ENCODE data around the gene NANOS1. TPM values are rescaled to one million over a fixed set of nuclear protein-coding genes. Genes with fewer than 3 reads are reported as not detected.
A peak's percentile ranks its signal among the peaks of the same experiment; 100 is the strongest.

The NANOS1 gene
- polyA plus RNA-seq, 1 donor = 1.9 TPM

DNA sequence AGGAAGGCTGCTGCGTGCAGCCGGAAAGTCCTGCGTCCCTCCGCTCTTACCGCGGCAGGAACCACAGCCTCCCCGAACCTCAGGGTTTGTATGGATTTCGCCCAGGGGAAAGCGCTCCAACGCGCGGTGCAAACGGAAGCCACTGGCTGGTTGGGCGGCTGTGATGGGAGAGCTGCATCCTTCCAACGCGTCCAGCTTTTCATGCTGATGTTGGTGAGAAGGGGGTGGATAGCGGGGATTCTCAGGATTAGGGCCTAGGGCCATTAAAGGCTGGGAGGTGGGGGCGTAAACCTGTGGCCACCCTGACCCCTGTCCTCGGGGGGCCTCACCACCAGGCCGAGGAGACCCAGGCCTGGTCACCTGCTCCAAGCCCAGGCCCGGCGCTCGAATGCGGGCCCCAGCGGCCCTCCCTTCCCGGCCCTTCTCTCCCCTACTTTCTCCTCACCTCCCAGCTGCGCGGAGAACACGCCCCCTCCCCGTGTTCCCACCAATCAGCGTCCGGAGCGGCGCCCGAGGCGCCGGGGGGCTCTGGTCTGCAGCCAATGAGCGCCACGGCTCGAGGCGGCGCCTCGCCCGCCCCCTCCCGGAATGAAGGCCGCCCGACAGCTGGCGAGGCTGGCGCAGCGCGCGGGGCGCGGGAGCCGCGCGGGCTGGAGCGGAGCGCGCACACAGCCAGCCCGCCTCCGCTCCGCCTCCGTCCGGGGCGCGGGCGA, 458 bp upstream of the NANOS1 start:
- peak; percentile 73 to 88 for DNase-seq
- no peak overlapping the region for H3K27ac ChIP-seq (ENCODE audit: low read length)

GRCh38 chr10:119030421-119031250, 1.1 kb downstream of the NANOS1 start:
- H3K27me3 ChIP-seq (ENCODE audit: control insufficient read depth, insufficient read depth, low read length) = no peaks in the 10 kb centered on the region
- H3K9me3 ChIP-seq (ENCODE audit: control insufficient read depth, low read depth, low read length) = no peaks in the 10 kb centered on the region
- peaks cover 20% of the 10 kb centered on the region for H3K36me3 ChIP-seq (ENCODE audit: control insufficient read depth, insufficient read depth, low read length)
- no peak overlapping the region for H3K27ac ChIP-seq (ENCODE audit: low read length)
- peak overlapping the region; percentile 28 for H3K4me3 ChIP-seq (ENCODE audit: low read length)
- H3K4me1 ChIP-seq (ENCODE audit: control insufficient read depth, insufficient read depth, low read length) = peaks cover 3% of the 10 kb centered on the region
- DNase-seq = peak in 1 of 2 donors; percentile 60
- WGBS (ENCODE audit: insufficient coverage, low lambda C conversion rate) = 49% methylated on average over 3 of the region's 65 CpGs

More for the DNA sequence above, 458 bp upstream of the NANOS1 start:
- H3K4me3 ChIP-seq (ENCODE audit: low read length) = peak overlapping the region; percentile 38
- no peaks in the 10 kb centered on the region for H3K9me3 ChIP-seq (ENCODE audit: control insufficient read depth, low read depth, low read length)
- WGBS (ENCODE audit: insufficient coverage, low lambda C conversion rate) = no CpG with 5 or more reads among the region's 68 CpGs
- H3K27me3 ChIP-seq (ENCODE audit: control insufficient read depth, insufficient read depth, low read length) = no peaks in the 10 kb centered on the region
- peaks cover 3% of the 10 kb centered on the region for H3K4me1 ChIP-seq (ENCODE audit: control insufficient read depth, insufficient read depth, low read length)
- H3K36me3 ChIP-seq (ENCODE audit: control insufficient read depth, insufficient read depth, low read length) = peaks cover 13% of the 10 kb centered on the region

DNA sequence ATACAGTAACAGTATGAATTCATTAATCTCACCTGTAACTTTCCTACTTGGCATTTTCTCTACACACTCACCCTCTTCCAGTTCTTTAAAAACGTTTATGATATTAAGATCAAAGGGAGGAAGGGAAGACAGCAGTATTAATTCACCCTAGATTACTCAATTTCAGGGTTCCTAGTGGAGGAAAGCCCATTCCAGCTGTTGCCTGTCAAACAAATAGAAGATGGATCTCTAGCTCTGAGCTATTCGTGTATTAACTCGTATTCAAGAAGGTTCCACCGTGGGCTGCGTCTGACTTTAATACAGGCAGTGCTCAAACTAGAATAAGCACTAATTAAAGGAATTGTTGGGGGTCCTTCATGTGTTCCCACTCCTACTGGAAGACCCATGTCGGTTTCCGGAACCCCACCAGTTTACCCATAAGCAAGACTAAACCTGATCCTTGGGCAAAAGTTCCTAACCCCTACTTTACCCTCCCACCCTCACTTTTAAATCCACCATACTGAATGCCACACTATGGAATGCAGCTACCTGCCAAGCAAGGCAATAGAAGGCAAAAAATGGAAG, 2.1 kb downstream of the NANOS1 start:
- no CpG with 5 or more reads among the region's 7 CpGs for WGBS (ENCODE audit: insufficient coverage, low lambda C conversion rate)
- H3K4me1 ChIP-seq (ENCODE audit: control insufficient read depth, insufficient read depth, low read length) = peaks cover 3% of the 10 kb centered on the region
- H3K27ac ChIP-seq (ENCODE audit: low read length) = no peak overlapping the region
- no peaks in the 10 kb centered on the region for H3K27me3 ChIP-seq (ENCODE audit: control insufficient read depth, insufficient read depth, low read length)
- no peak overlapping the region for H3K4me3 ChIP-seq (ENCODE audit: low read length)
- no peak for DNase-seq
- H3K9me3 ChIP-seq (ENCODE audit: control insufficient read depth, low read depth, low read length) = no peaks in the 10 kb centered on the region
- H3K36me3 ChIP-seq (ENCODE audit: control insufficient read depth, insufficient read depth, low read length) = peaks cover 25% of the 10 kb centered on the region

- Histone ChIP-seq H3K4me3 (ENCODE audit: low read length) (no peak overlapping the region), H3K27ac (ENCODE audit: low read length) (no peak overlapping the region), H3K4me1 (ENCODE audit: control insufficient read depth, insufficient read depth, low read length) (no peaks in the 10 kb centered on the region), H3K27me3 (ENCODE audit: control insufficient read depth, insufficient read depth, low read length) (no peaks in the 10 kb centered on the region), H3K9me3 (ENCODE audit: control insufficient read depth, low read depth, low read length) (no peaks in the 10 kb centered on the region), H3K36me3 (ENCODE audit: control insufficient read depth, insufficient read depth, low read length) (peaks cover 76% of the 10 kb centered on the region)
- WGBS (ENCODE audit: insufficient coverage, low lambda C conversion rate) = no CpG with 5 or more reads among the region's 1 CpG
- no peak for DNase-seq
Observed at GRCh38 chr10:119039161-119039560, 9.6 kb downstream of the NANOS1 start.

DNA sequence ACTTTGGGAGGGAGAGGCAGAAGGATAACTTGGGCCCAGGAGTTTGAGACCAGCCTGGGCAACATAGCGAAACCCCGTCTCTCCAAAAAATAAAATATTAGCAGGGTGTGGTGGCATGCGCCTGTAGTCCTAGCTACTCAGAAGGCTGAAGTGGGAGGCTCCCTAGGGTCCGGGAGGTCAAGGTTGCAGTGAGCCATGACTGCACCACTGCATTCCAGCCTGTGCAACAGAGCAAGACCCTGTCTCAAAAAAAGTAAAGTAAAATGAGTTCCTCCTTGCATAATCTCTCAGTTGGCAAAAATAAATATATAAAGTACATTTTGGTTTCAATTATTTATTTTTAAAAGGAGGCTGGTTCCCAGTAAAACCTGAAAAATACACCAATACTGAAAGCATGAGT, 11.8 kb downstream of the NANOS1 start:
- no peak for DNase-seq
- no CpG with 5 or more reads among the region's 4 CpGs for WGBS (ENCODE audit: insufficient coverage, low lambda C conversion rate)
- Histone ChIP-seq H3K4me3 (ENCODE audit: low read length) (no peak overlapping the region), H3K4me1 (ENCODE audit: control insufficient read depth, insufficient read depth, low read length) (no peaks in the 10 kb centered on the region), H3K27me3 (ENCODE audit: control insufficient read depth, insufficient read depth, low read length) (no peaks in the 10 kb centered on the region), H3K27ac (ENCODE audit: low read length) (no peak overlapping the region), H3K36me3 (ENCODE audit: control insufficient read depth, insufficient read depth, low read length) (peaks cover 85% of the 10 kb centered on the region), H3K9me3 (ENCODE audit: control insufficient read depth, low read depth, low read length) (no peaks in the 10 kb centered on the region)

DNA sequence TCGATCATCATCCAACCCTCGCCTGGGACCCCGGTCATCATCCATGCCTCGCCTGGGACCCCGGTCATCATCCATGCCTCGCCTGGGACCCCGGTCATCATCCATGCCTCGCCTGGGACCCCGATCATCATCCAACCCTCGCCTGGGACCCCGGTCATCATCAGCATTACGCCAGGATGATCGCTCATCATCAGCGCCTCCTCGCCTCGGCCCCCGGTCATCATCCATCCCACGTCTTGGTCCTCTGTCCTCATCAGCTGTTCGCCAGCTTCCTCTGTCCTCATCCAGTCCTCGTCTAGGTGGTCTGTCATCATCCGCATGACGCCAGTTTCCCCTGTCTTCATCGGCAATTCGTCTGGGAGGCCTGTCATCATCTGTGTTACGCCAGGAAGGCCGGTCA, 12.7 kb downstream of the NANOS1 start:
- Histone ChIP-seq H3K27me3 (ENCODE audit: control insufficient read depth, insufficient read depth, low read length) (no peaks in the 10 kb centered on the region), H3K9me3 (ENCODE audit: control insufficient read depth, low read depth, low read length) (no peaks in the 10 kb centered on the region), H3K4me3 (ENCODE audit: low read length) (no peak overlapping the region), H3K27ac (ENCODE audit: low read length) (no peak overlapping the region), H3K36me3 (ENCODE audit: control insufficient read depth, insufficient read depth, low read length) (peaks cover 85% of the 10 kb centered on the region), H3K4me1 (ENCODE audit: control insufficient read depth, insufficient read depth, low read length) (no peaks in the 10 kb centered on the region)
- WGBS (ENCODE audit: insufficient coverage, low lambda C conversion rate) = no CpG with 5 or more reads among the region's 26 CpGs
- no peak for DNase-seq

- no peak for DNase-seq
- no peaks in the 10 kb centered on the region for H3K4me1 ChIP-seq (ENCODE audit: control insufficient read depth, insufficient read depth, low read length)
- no peak overlapping the region for H3K27ac ChIP-seq (ENCODE audit: low read length)
- H3K4me3 ChIP-seq (ENCODE audit: low read length) = no peak overlapping the region
- H3K27me3 ChIP-seq (ENCODE audit: control insufficient read depth, insufficient read depth, low read length) = no peaks in the 10 kb centered on the region
- H3K9me3 ChIP-seq (ENCODE audit: control insufficient read depth, low read depth, low read length) = no peaks in the 10 kb centered on the region
- WGBS (ENCODE audit: insufficient coverage, low lambda C conversion rate) = 43% methylated on average over 1 of the region's 7 CpGs
- H3K36me3 ChIP-seq (ENCODE audit: control insufficient read depth, insufficient read depth, low read length) = peaks cover 89% of the 10 kb centered on the region
Observed at GRCh38 chr10:119045561-119045960, 16.0 kb downstream of the NANOS1 start.

GRCh38 chr10:119049361-119049760, 19.8 kb downstream of the NANOS1 start:
- Histone ChIP-seq H3K4me1 (ENCODE audit: control insufficient read depth, insufficient read depth, low read length) (no peaks in the 10 kb centered on the region), H3K4me3 (ENCODE audit: low read length) (no peak overlapping the region), H3K27me3 (ENCODE audit: control insufficient read depth, insufficient read depth, low read length) (no peaks in the 10 kb centered on the region), H3K36me3 (ENCODE audit: control insufficient read depth, insufficient read depth, low read length) (peaks cover 92% of the 10 kb centered on the region), H3K9me3 (ENCODE audit: control insufficient read depth, low read depth, low read length) (no peaks in the 10 kb centered on the region), H3K27ac (ENCODE audit: low read length) (no peak overlapping the region)
- no CpG with 5 or more reads among the region's 5 CpGs for WGBS (ENCODE audit: insufficient coverage, low lambda C conversion rate)
- no peak for DNase-seq

GRCh38 chr10:119049777-119050176, 20.3 kb downstream of the NANOS1 start:
- Histone ChIP-seq H3K27ac (ENCODE audit: low read length) (no peak overlapping the region), H3K36me3 (ENCODE audit: control insufficient read depth, insufficient read depth, low read length) (peaks cover 92% of the 10 kb centered on the region), H3K4me3 (ENCODE audit: low read length) (no peak overlapping the region), H3K4me1 (ENCODE audit: control insufficient read depth, insufficient read depth, low read length) (no peaks in the 10 kb centered on the region), H3K9me3 (ENCODE audit: control insufficient read depth, low read depth, low read length) (no peaks in the 10 kb centered on the region), H3K27me3 (ENCODE audit: control insufficient read depth, insufficient read depth, low read length) (no peaks in the 10 kb centered on the region)
- WGBS (ENCODE audit: insufficient coverage, low lambda C conversion rate) = 98% methylated on average over 14 of the region's 14 CpGs
- no peak for DNase-seq

DNA sequence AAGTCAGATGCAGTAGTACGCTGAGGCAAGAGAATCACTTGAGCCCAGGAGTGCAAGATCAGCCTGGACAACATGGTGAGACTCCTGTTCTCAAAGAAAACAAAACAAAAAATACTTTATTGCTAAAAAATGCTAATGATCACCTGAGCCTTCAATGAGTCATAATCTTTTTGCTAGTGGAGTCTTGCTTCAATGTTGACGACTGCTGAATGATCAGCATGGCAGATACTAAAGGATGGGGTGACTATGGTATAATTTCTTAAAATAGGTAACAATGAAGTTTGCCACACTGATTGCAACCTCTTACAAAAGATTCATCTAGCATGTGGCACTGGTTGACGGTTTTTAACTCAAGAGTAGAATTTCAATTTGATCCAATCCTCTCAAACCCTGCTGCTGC, 22.3 kb downstream of the NANOS1 start:
- no peak for DNase-seq
- Histone ChIP-seq H3K4me3 (ENCODE audit: low read length) (no peak overlapping the region), H3K9me3 (ENCODE audit: control insufficient read depth, low read depth, low read length) (no peaks in the 10 kb centered on the region), H3K36me3 (ENCODE audit: control insufficient read depth, insufficient read depth, low read length) (peaks cover 96% of the 10 kb centered on the region), H3K27ac (ENCODE audit: low read length) (no peak overlapping the region), H3K27me3 (ENCODE audit: control insufficient read depth, insufficient read depth, low read length) (no peaks in the 10 kb centered on the region), H3K4me1 (ENCODE audit: control insufficient read depth, insufficient read depth, low read length) (no peaks in the 10 kb centered on the region)
- no CpG with 5 or more reads among the region's 3 CpGs for WGBS (ENCODE audit: insufficient coverage, low lambda C conversion rate)

All from large intestine (tissue), 3 donors.